Keratinocyte (primary cell): ENCODE data around the gene IGFLR1.

Source experiments
- CTCF ChIP-seq, 3 experiments: IDR thresholded peaks in 1 of 3; conservative IDR thresholded peaks in 1 of 3; optimal IDR thresholded peaks in 1 of 3; 2 replicates in 2 of 3; 3 replicates in 1 of 3; pipeline versions ENCODE3 to v1.5.1; 2011; ENCODE audit warnings: low read length in 3 of 3, mild to moderate bottlenecking in 3 of 3, moderate library complexity in 2 of 3, control low read depth in 1 of 3, inconsistent platforms in 1 of 3; ENCODE audit not compliant: insufficient read depth in 2 of 3; ENCODE audit errors: extremely low read depth in 1 of 3
- EZH2 ChIP-seq: IDR thresholded peaks from one replicate; pipeline ENCODE4 v1.6.1; 2012; ENCODE audit warnings: inconsistent platforms, mild to moderate bottlenecking, low read length, moderate library complexity

DNA sequence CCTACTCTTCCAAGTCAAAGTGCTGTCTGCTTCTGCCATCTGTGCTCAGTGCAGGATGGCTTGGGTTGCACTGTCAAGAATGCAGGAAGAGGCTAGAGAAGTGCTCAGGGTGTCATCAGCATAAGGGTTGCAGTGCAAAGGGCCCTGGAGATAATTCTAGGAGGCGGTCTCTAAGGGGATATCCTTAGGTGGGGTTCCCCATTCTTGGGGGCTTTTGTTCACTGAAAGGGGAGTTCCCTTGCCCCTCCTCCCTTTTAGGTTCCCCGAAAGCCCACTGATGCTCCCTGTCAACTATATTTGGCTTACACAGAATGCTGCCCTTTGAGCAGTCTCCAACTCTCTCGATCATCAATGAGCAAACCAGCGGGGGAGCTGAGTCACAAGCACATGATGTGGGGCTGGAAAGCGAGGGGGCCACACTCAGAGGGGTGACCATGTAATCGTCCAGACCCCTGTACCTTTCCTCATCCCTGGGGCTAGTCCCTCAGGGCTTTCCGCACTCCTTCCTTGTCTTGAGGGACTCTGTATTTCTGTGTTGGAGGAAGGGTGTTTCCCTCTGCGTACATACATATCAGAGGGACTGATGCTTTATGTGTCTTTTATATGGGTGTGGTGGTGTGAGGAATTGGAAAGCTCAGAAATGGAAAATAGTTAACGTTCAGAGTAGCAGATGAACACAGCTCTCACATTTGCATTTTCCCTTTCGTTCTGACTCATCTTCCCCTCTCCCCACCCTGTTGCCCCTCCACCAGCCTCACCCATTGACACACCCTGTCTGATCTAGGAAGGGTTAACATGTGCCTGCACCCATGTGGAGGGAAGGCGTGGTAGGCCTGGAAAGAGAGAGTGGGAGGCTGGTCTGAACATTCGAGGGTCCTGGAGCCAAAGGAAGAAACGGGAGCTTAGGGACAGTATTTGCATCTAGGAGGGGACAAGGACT is 31.2 kb downstream of the IGFLR1 start:
- TF ChIP-seq CTCF (optimal IDR thresholded peaks at IDR 0.05 in 1 of 3, IDR thresholded peaks at IDR 0.05 in 1 of 3, conservative IDR thresholded peaks at IDR 0.05 in 1 of 3; ENCODE audit: extremely low read depth in 1 of 3, insufficient read depth in 2 of 3, low read length in 3 of 3) (no peak), EZH2 (no peak)
